C4-2B (cell line): Measurements from ENCODE around the gene ATF7.

Experiments
- CTCF ChIP-seq: fragments of 450-650 bp; conservative IDR thresholded peaks from 2 replicates; pipeline ENCODE4 v1.5.1; 2017; ENCODE audit warnings: mild to moderate bottlenecking
- ZFX ChIP-seq: fragments of 450-650 bp; IDR thresholded peaks from 2 replicates; pipeline ENCODE4 v1.6.1; 2017

- no peak for TF ChIP-seq CTCF
- no peak for TF ChIP-seq ZFX
These were observed 110.9 kb downstream of the ATF7 start for GRCh38 chr12:53515291-53515680.
